B cell (primary cell): Measurements from ENCODE around the gene MAGIX. TPM values are rescaled to one million over a fixed set of nuclear protein-coding genes. Genes with fewer than 3 reads are reported as not detected.

ENCODE experiments used
- ATAC-seq: fragments of 200-7000 bp; cut with Tn5 transposase; one replicate; pipeline ENCODE4 v1.10.0; 2021; ENCODE audit warnings: low read depth, mild to moderate bottlenecking, moderate number of reproducible peaks, moderate library complexity
- CTCF ChIA-PET: fragments of 350-600 bp; sonication (Branson Sonifier 250); formaldehyde crosslinking; loops from one replicate; lab custom pipeline; 2021; ENCODE audit warnings: antibody characterized with exemption, inconsistent platforms; lab: Charles Lee
- POLR2A ChIA-PET: fragments of 350-600 bp; sonication (Branson Sonifier 250); formaldehyde crosslinking; loops from one replicate; lab custom pipeline; 2021; ENCODE audit warnings: antibody characterized with exemption; lab: Charles Lee
- DNase-seq: peaks from one replicate; pipeline ENCODE4 v3.0.0; 2013
- H2AFZ ChIP-seq: 2 replicates; pipeline ENCODE4 v1.6.1; 2012; ENCODE audit warnings: mild to moderate bottlenecking, low read depth, low read length; ENCODE audit not compliant: insufficient read depth, poor library complexity, severe bottlenecking
- H3K27ac ChIP-seq, 2 donors: 1 replicate in 1 of 2; 2 replicates in 1 of 2; pipeline ENCODE4 v1.5.1; 2012 to 2013; ENCODE audit warnings: low read length in 2 of 2, mild to moderate bottlenecking in 2 of 2, moderate library complexity in 1 of 2
- H3K27me3 ChIP-seq, 4 experiments: fragments of 200-600 bp in 1 of 4; sonication (generic) in 1 of 4; replicated peaks in 1 of 4; 1 replicate in 2 of 4; 2 replicates in 2 of 4; pipeline versions ENCODE4 v1.6.1 to v1.7.0; 2013 to 2016; ENCODE audit warnings: low read length in 3 of 4, mild to moderate bottlenecking in 2 of 4, mixed read lengths in 1 of 4, moderate library complexity in 1 of 4; ENCODE audit not compliant: insufficient read depth in 4 of 4, control insufficient read depth in 3 of 4; ENCODE audit errors: control extremely low read depth in 1 of 4
- H3K36me3 ChIP-seq, 2 experiments: replicated peaks in 1 of 2; 1 replicate in 1 of 2; 2 replicates in 1 of 2; pipeline versions ENCODE4 v1.6.1 to v1.7.1; 2013; ENCODE audit warnings: low read length in 1 of 2; ENCODE audit not compliant: insufficient read depth in 2 of 2, control insufficient read depth in 1 of 2; ENCODE audit errors: control extremely low read depth in 1 of 2, extremely low read depth in 1 of 2
- H3K4me1 ChIP-seq, 2 donors: fragments of 200-600 bp in 1 of 2; sonication (generic) in 1 of 2; 1 replicate in 1 of 2; 2 replicates in 1 of 2; pipeline versions ENCODE4 v1.5.1 to v1.6.1; 2013 to 2017; ENCODE audit warnings: low read length in 2 of 2; ENCODE audit not compliant: control insufficient read depth in 2 of 2, insufficient read depth in 2 of 2
- H3K4me2 ChIP-seq: replicated peaks from 2 replicates; pipeline ENCODE3; 2012; ENCODE audit warnings: mild to moderate bottlenecking, low read depth, low read length; ENCODE audit not compliant: poor library complexity, severe bottlenecking
- H3K4me3 ChIP-seq, 5 experiments: fragments of 200-600 bp in 1 of 5; sonication (generic) in 1 of 5; 1 replicate in 3 of 5; 2 replicates in 2 of 5; pipeline versions ENCODE4 v1.5.1 to v1.7.0; 2011 to 2016; ENCODE audit warnings: low read length in 4 of 5, mild to moderate bottlenecking in 4 of 5, low read depth in 2 of 5, control low read depth in 1 of 5, moderate library complexity in 1 of 5; ENCODE audit not compliant: insufficient read depth in 1 of 5; ENCODE audit errors: control extremely low read depth in 1 of 5, extremely low read depth in 1 of 5
- H3K79me2 ChIP-seq: fragments of 200-600 bp; sonication (generic); one replicate; pipeline ENCODE4 v1.6.0; 2016; ENCODE audit warnings: low read length; ENCODE audit not compliant: control insufficient read depth, insufficient read depth
- H3K9ac ChIP-seq: fragments of 200-600 bp; sonication (generic); 2 replicates; pipeline ENCODE4 v1.6.1; 2017; ENCODE audit warnings: mild to moderate bottlenecking, low read length, moderate library complexity
- H3K9me3 ChIP-seq, 3 donors: one replicate each; pipeline versions ENCODE4 v1.6.1 to v1.7.1; 2013; ENCODE audit warnings: low read length in 2 of 3; ENCODE audit not compliant: control insufficient read depth in 2 of 3, insufficient read depth in 1 of 3; ENCODE audit errors: control extremely low read depth in 1 of 3
- H4K20me1 ChIP-seq: 2 replicates; pipeline ENCODE4 v1.6.0; 2012; ENCODE audit warnings: mild to moderate bottlenecking, low read length; ENCODE audit not compliant: insufficient read depth, control insufficient read depth, poor library complexity, severe bottlenecking
- H3K27ac Mint-ChIP-seq: one replicate; pipeline ENCODE4 v1.8.0; 2021; ENCODE audit warnings: mixed read lengths
- H3K27me3 Mint-ChIP-seq: one replicate; pipeline ENCODE4 v1.8.0; 2021; ENCODE audit warnings: mixed read lengths
- H3K4me1 Mint-ChIP-seq: one replicate; pipeline ENCODE4 v1.8.0; 2021; ENCODE audit warnings: mixed read lengths
- H3K4me3 Mint-ChIP-seq: one replicate; pipeline ENCODE4 v1.8.0; 2021; ENCODE audit warnings: mixed read lengths
- H3K9me3 Mint-ChIP-seq: one replicate; pipeline ENCODE4 v1.8.0; 2022; ENCODE audit warnings: mixed read lengths; ENCODE audit not compliant: insufficient read depth
- CTCF ChIP-seq: fragments of 200-600 bp; IDR thresholded peaks from one replicate; pipeline ENCODE4 v1.8.0; 2022; ENCODE audit warnings: antibody characterized with exemption, mild to moderate bottlenecking
- EZH2 ChIP-seq: IDR thresholded peaks from 2 replicates; pipeline ENCODE4 v1.6.1; 2012; ENCODE audit warnings: borderline replicate concordance, low read depth, mild to moderate bottlenecking, moderate library complexity, low read length; ENCODE audit not compliant: insufficient read depth, poor library complexity, severe bottlenecking
- WGBS: methylation state at CpG from one replicate; pipeline ENCODE4 v1.1.5; 2013; ENCODE audit warnings: missing lambda C conversion rate; ENCODE audit not compliant: insufficient coverage; 5-methylcytosine and 5-hydroxymethylcytosine counted together
- intact Hi-C: fragments of 100-400 bp; cut with micrococcal nuclease; formaldehyde crosslinking; loops from one replicate; pipeline ENCODE4 v1.10.0; 2022
- polyA plus RNA-seq: library from polyadenylated mRNA; depleted of rRNA; stranded (reverse); fragments of >200 nt; gene quantifications from 2 replicates; pipeline ENCODE4 v1.2.3, GENCODE V29; 2012
- total RNA-seq, 2 donors: library from RNA; stranded (reverse); fragments of 120-200 nt in 1 of 2; gene quantifications; 1 replicate in 1 of 2; 2 replicates in 1 of 2; pipeline versions ENCODE4 v1.2.3 to v1.2.4, GENCODE V29; 2013 to 2022

The MAGIX gene
- total and polyA plus RNA-seq, 2 donors (not counting 1 experiment from before 2014, with no cell fraction given): 1.2 to 2.4 TPM

GRCh38 chrX:49157194-49157593 lies 5.4 kb upstream of the MAGIX start:
- Histone ChIP-seq H3K27me3 (no peaks in the 10 kb centered on the region), H3K9ac (no peak overlapping the region), H2AFZ (no peak overlapping the region), H3K9me3 (no peaks in the 10 kb centered on the region), H4K20me1 (no peaks in the 10 kb centered on the region), H3K27ac (no peak overlapping the region), H3K4me2 (no peak overlapping the region), H3K79me2 (no peaks in the 10 kb centered on the region), H3K4me1 (peaks cover 8 to 14% of the 10 kb centered on the region in 2 donors), H3K4me3 (no peak overlapping the region), H3K36me3 (no peaks in the 10 kb centered on the region)
- TF ChIP-seq CTCF: no peak
- TF ChIP-seq EZH2: no peak
- ChIA-PET CTCF (interaction anchor here (1.3 kb wide), 1 partner anchor 22 kb away, joined by 3 read pairs; no protein-coding TSS in a partner anchor), POLR2A (no interaction called here)
- 95% methylated on average over 16 of the region's 25 CpGs for WGBS
- intact Hi-C loops: loop anchor here (2.0 kb wide), 2 partner anchors 16 to 78 kb away; partner anchors contain the start of gene CCDC22
- Mint-ChIP-seq H3K4me1 (peaks cover 15% of the 10 kb centered on the region), H3K27me3 (no peaks in the 10 kb centered on the region), H3K9me3 (no peaks in the 10 kb centered on the region), H3K27ac (no peak overlapping the region), H3K4me3 (peak overlapping the region; percentile 39)
- DNase-seq: no peak
- ATAC-seq: no peak

- intact Hi-C loops: no loop called here
- Mint-ChIP-seq H3K27ac (no peak overlapping the region), H3K4me3 (no peak overlapping the region), H3K9me3 (no peaks in the 10 kb centered on the region), H3K27me3 (no peaks in the 10 kb centered on the region), H3K4me1 (peaks cover 12% of the 10 kb centered on the region)
- Histone ChIP-seq H3K4me3 (no peak overlapping the region), H3K36me3 (no peaks in the 10 kb centered on the region), H3K27ac (no peak overlapping the region), H3K4me1 (peaks cover 0 to 17% of the 10 kb centered on the region in 2 donors), H3K4me2 (no peak overlapping the region), H3K27me3 (no peaks in the 10 kb centered on the region), H3K79me2 (no peaks in the 10 kb centered on the region), H3K9ac (no peak overlapping the region), H3K9me3 (no peaks in the 10 kb centered on the region), H4K20me1 (no peaks in the 10 kb centered on the region), H2AFZ (no peak overlapping the region)
- DNase-seq (no peak), ATAC-seq (no peak)
- TF ChIP-seq EZH2: no peak
- no peak for TF ChIP-seq CTCF
- no CpG with 5 or more reads among the region's 2 CpGs for WGBS
- CTCF ChIA-PET: no interaction called here
- POLR2A ChIA-PET: no interaction called here
Measured at GRCh38 chrX:49160908-49161307, 1.6 kb upstream of the MAGIX start.
